ENCODE measurements around the gene CDKN2C. TPM values are rescaled to one million over a fixed set of nuclear protein-coding genes. Genes with fewer than 3 reads are reported as not detected.
"Not testable (repeated sequence)": the region's sequence is repeated elsewhere in the genome, so short reads cannot be mapped to it uniquely, and the experiment has no call there.

CDKN2C gene
- total RNA-seq, 1 experiment from 2014 or later, result 3.5 TPM

DNA sequence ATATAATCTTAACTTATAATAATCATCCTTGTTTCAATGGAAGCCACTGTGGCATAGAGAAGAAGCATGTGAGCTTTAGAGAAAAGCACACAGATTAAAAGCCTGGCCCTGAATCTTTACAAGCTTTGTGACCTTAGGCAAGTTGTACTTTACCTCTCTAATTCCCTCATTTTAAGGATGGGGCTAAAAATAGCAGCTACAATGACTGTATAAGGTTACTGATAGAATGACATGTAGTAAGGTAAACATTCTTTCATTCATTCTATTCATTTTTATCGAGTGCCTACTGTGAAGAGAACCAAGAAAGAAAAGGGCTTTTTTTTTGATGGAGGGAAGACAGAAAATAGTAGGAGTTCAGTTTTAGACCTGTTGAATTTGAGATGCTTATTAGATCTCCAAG lies 25.6 kb downstream of the CDKN2C start:
- intact Hi-C loops (cut with micrococcal nuclease; ENCODE audit: unreplicated experiment), result no loop called here

DNA sequence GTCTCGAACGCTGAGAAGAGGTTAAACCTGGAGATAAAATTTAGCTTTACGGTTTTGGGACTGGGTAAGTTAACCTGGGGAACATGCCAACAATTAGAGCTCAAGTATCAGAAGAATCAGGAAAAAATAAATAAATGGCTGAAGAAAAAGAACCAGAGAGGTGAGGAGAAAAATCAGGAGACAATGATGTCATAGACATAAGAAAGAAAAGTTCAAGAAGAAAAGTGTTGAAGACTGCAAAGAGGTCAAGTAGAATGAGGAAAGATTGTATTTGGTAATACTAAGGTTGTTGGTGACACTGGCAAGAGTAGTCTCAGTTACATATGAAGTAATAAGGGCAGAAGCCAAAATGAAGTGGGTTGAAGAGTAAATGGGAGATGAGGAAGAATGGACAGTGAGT lies 26.0 kb downstream of the CDKN2C start:
- Mint-ChIP-seq H3K27me3 (ENCODE audit: insufficient read depth, unreplicated experiment) (no peaks in the 10 kb centered on the region), H3K4me1 (ENCODE audit: low read depth, unreplicated experiment) (no peaks in the 10 kb centered on the region), H3K36me3 (ENCODE audit: insufficient read depth, unreplicated experiment) (no peaks in the 10 kb centered on the region), H3K9me3 (ENCODE audit: unreplicated experiment) (no peaks in the 10 kb centered on the region), H3K27ac (ENCODE audit: unreplicated experiment) (no peak overlapping the region), H3K4me3 (ENCODE audit: unreplicated experiment) (no peak overlapping the region)
- Histone ChIP-seq H3K36me3 (ENCODE audit: control insufficient read depth, insufficient read depth, low read length) (no peaks in the 10 kb centered on the region), H3K4me3 (ENCODE audit: low read depth, low read length) (no peak overlapping the region), H3K9me3 (no peaks in the 10 kb centered on the region), H3K4me1 (no peaks in the 10 kb centered on the region), H3K27me3 (replicated peaks; ENCODE audit: control insufficient read depth, insufficient read depth, low read length) (no peaks in the 10 kb centered on the region)
- TF ChIP-seq, protein P1, sequence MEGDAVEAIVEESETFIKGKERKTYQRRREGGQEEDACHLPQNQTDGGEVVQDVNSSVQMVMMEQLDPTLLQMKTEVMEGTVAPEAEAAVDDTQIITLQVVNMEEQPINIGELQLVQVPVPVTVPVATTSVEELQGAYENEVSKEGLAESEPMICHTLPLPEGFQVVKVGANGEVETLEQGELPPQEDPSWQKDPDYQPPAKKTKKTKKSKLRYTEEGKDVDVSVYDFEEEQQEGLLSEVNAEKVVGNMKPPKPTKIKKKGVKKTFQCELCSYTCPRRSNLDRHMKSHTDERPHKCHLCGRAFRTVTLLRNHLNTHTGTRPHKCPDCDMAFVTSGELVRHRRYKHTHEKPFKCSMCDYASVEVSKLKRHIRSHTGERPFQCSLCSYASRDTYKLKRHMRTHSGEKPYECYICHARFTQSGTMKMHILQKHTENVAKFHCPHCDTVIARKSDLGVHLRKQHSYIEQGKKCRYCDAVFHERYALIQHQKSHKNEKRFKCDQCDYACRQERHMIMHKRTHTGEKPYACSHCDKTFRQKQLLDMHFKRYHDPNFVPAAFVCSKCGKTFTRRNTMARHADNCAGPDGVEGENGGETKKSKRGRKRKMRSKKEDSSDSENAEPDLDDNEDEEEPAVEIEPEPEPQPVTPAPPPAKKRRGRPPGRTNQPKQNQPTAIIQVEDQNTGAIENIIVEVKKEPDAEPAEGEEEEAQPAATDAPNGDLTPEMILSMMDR (IDR thresholded peaks at IDR 0.05; ENCODE audit: insufficient read depth in 1 of 2, low read depth in 1 of 2, low read length in 1 of 2, severe bottlenecking in 1 of 2, unreplicated experiment in 1 of 2), result no peak
- ChIA-PET CTCF (interaction anchor here (0.6 kb wide), 1 partner anchor 66 kb away, joined by 3 read pairs; no protein-coding TSS in a partner anchor), POLR2A (no interaction called here)
- BruUV-seq (replicated peaks), result no TSS peak
- no peak for DNase-seq
- intact Hi-C loops (cut with micrococcal nuclease; ENCODE audit: unreplicated experiment), result no loop called here

More for the DNA sequence above, 25.6 kb downstream of the CDKN2C start:
- Histone ChIP-seq H3K4me3 (ENCODE audit: low read depth, low read length) (no peak overlapping the region), H3K9me3 (no peaks in the 10 kb centered on the region), H3K4me1 (no peaks in the 10 kb centered on the region), H3K27me3 (replicated peaks; ENCODE audit: control insufficient read depth, insufficient read depth, low read length) (no peaks in the 10 kb centered on the region), H3K36me3 (ENCODE audit: control insufficient read depth, insufficient read depth, low read length) (no peaks in the 10 kb centered on the region)
- BruUV-seq (replicated peaks), result no TSS peak
- no peak overlapping the region for H3K4me3 Mint-ChIP-seq (ENCODE audit: unreplicated experiment)
- TF ChIP-seq, protein P1 (IDR thresholded peaks at IDR 0.05; ENCODE audit: insufficient read depth in 1 of 2, low read depth in 1 of 2, low read length in 1 of 2, severe bottlenecking in 1 of 2, unreplicated experiment in 1 of 2), result no peak
- no peaks in the 10 kb centered on the region for H3K27me3 Mint-ChIP-seq (ENCODE audit: insufficient read depth, unreplicated experiment)
- no peaks in the 10 kb centered on the region for H3K9me3 Mint-ChIP-seq (ENCODE audit: unreplicated experiment)
- no peak overlapping the region for H3K27ac Mint-ChIP-seq (ENCODE audit: unreplicated experiment)
- DNase-seq, result no peak
- H3K36me3 Mint-ChIP-seq (ENCODE audit: insufficient read depth, unreplicated experiment), result no peaks in the 10 kb centered on the region
- no peaks in the 10 kb centered on the region for H3K4me1 Mint-ChIP-seq (ENCODE audit: low read depth, unreplicated experiment)
- ChIA-PET POLR2A (no interaction called here), CTCF (no interaction called here)

DNA sequence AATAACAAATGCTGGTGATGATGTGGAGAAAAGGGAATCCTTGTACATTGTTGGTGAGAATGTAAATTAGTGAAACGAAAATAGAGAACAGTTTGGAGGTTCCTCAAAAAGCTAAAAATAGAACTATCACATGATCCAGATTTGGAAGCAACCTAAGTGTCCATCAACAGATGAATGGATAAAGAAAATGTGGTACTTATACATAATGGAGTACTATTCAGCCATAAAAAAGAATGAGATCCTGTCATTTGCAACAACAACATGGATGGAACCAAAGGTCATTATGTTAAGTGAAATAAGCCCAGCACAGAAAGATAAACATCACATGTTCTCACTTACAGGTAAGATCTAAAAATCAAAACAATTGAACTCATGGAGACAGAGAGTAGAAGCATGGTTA lies 29.3 kb downstream of the CDKN2C start:
- H3K27me3 Mint-ChIP-seq (ENCODE audit: insufficient read depth, unreplicated experiment); H3K4me1 Mint-ChIP-seq (ENCODE audit: low read depth, unreplicated experiment); H3K9me3 ChIP-seq; DNase-seq; H3K36me3 Mint-ChIP-seq (ENCODE audit: insufficient read depth, unreplicated experiment); H3K27ac Mint-ChIP-seq (ENCODE audit: unreplicated experiment); BruUV-seq (replicated peaks); POLR2A ChIA-PET; CTCF ChIA-PET; H3K9me3 Mint-ChIP-seq (ENCODE audit: unreplicated experiment); H3K4me3 Mint-ChIP-seq (ENCODE audit: unreplicated experiment); H3K4me1 ChIP-seq; H3K27me3 ChIP-seq (replicated peaks; ENCODE audit: control insufficient read depth, insufficient read depth, low read length); H3K4me3 ChIP-seq (ENCODE audit: low read depth, low read length); H3K36me3 ChIP-seq (ENCODE audit: control insufficient read depth, insufficient read depth, low read length); intact Hi-C loops (cut with micrococcal nuclease; ENCODE audit: unreplicated experiment): not testable (repeated sequence)

DNA sequence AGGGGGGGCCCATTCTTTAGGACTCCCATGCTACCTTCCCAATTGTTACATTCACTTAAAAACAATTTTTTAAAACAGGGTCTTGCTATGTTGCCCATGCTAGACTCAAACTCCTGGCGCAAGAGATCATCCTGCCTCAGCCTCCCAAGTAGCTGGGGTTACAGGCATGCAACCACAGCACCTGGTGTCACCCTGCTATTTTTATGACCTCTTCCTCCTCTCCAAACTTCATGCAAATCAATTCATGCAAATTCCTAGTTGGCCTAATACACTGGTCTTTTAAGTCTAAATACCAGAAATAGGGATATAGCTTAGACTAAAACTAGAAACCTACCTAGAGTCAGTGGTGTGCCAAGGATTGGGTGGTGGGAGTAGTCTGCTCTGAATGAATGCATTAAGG lies 30.1 kb downstream of the CDKN2C start:
- H3K9me3 Mint-ChIP-seq (ENCODE audit: unreplicated experiment), result no peaks in the 10 kb centered on the region
- peaks cover 4% of the 10 kb centered on the region for H3K27me3 Mint-ChIP-seq (ENCODE audit: insufficient read depth, unreplicated experiment)
- H3K36me3 ChIP-seq (ENCODE audit: control insufficient read depth, insufficient read depth, low read length), result no peaks in the 10 kb centered on the region
- H3K4me3 Mint-ChIP-seq (ENCODE audit: unreplicated experiment), result no peak overlapping the region
- no peak for DNase-seq
- H3K9me3 ChIP-seq, result no peaks in the 10 kb centered on the region
- no peaks in the 10 kb centered on the region for H3K36me3 Mint-ChIP-seq (ENCODE audit: insufficient read depth, unreplicated experiment)
- TF ChIP-seq, protein P1 (IDR thresholded peaks at IDR 0.05; ENCODE audit: insufficient read depth in 1 of 2, low read depth in 1 of 2, low read length in 1 of 2, severe bottlenecking in 1 of 2, unreplicated experiment in 1 of 2), result no peak
- H3K4me1 Mint-ChIP-seq (ENCODE audit: low read depth, unreplicated experiment), result no peaks in the 10 kb centered on the region
- intact Hi-C loops (cut with micrococcal nuclease; ENCODE audit: unreplicated experiment), result no loop called here
- no peaks in the 10 kb centered on the region for H3K27me3 ChIP-seq (replicated peaks; ENCODE audit: control insufficient read depth, insufficient read depth, low read length)
- no peaks in the 10 kb centered on the region for H3K4me1 ChIP-seq
- no peak overlapping the region for H3K4me3 ChIP-seq (ENCODE audit: low read depth, low read length)
- ChIA-PET CTCF (no interaction called here), POLR2A (no interaction called here)
- H3K27ac Mint-ChIP-seq (ENCODE audit: unreplicated experiment), result no peak overlapping the region
- no TSS peak for BruUV-seq (replicated peaks)
